ENCODE data around the gene LRRC2.
"Not testable (repeated sequence)": the region's sequence is repeated elsewhere in the genome, so short reads cannot be mapped to it uniquely, and the experiment has no call there.

The LRRC2 gene

DNA sequence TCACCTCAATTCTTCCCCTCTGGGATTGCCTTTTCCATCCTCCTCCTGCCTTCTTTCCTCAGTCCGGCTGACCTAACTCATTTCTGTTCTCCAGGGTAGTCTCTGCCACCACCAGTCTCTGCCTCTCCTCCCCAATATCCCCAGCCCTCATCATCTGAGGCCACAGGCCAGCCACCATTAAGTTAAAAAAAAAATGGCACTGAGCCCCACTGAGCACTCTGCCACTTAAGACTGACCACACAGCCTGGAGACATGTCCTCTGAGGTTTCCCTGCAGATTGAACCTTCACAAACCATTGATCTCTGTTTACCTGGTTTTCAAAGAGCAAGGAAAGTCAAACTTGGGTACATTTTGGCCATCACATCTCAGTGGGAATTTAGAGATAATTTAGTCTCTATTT is 13.6 kb downstream of the LRRC2 start:
- no peak for DNase-seq (ENCODE audit: low spot score)

DNA sequence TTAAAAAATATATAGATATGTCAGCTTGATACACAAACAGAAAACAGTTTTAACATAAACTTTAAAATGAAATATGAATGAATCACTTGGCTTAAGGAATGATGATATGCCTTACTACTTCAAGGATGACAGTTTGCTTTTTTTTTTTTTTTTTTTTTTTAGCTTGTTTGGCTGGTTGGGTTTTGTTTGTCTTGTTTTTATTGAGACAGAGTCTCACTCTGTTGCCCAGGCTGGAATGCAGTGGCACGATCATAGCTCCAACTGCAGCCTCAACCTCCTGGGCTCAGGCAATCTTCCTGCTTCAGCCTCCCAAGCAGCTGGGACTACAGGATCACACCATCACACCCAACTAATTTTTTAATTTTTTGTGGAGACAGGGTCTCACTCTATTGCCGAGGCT is 14.5 kb downstream of the LRRC2 start:
- DNase-seq (ENCODE audit: low spot score): no peak

DNA sequence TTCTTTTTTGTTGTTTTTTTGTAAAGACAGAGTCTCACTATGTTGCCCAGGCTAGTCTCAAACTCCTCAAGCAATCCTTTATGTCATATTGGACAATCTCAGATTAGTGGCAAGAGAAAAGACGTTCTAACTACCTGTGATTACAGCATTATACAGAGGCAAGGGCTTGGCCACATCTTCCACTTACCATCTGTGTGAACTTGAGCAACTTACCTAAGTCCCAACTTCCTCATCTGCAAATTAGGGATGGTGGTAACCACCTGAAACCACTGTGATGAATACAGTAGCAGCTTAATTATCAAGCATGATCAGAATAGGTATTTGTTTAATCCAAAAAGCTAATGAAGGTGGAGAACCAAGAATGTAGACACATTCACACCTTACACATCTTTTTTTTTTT is 16.1 kb downstream of the LRRC2 start:
- DNase-seq (ENCODE audit: low spot score): no peak

DNA sequence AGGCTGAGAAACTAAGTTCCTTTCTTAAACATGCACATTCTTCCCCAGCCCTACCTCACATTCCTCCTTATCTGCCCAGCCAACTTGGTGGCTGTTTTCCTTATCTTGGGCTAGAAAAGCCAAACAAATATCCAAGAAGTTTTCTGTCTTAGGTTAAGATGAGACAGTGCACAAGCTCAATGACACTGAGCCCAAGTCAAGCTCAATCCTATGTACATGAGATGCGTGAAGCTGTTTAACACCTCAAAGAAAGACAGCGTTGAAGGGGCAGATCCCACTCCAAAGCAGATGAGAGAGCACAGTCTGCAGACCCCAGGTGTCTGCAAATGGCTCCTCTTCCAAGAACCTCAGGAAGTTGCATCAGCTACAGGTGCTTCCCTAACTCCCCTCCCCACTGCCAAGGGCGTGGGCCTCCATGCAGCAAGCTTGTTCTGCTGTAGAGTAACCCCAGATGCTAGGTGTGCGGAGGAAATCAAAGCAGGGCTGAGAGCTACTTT is 16.6 kb downstream of the LRRC2 start:
- DNase-seq (ENCODE audit: low spot score): no peak

DNA sequence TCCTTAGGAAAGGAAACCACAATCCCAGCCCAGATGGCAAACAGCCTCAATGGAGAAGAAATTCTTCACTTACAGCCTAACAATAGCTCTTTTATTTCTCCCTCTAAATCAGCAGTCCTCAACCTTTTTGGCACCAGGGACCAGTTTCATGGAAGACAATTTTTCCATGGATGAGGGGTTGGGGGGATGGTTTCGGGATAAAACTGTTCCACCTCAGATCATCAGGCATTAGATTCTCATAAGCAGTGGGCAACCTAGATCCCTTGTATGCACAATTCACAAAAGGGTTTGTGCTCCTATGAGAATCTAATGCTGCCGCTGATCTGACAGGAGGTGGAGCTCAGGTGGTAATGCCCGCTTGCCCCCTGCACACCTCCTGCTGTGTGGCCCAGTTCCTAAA is 17.5 kb downstream of the LRRC2 start:
- DNase-seq (ENCODE audit: low spot score): not testable (repeated sequence)

DNA sequence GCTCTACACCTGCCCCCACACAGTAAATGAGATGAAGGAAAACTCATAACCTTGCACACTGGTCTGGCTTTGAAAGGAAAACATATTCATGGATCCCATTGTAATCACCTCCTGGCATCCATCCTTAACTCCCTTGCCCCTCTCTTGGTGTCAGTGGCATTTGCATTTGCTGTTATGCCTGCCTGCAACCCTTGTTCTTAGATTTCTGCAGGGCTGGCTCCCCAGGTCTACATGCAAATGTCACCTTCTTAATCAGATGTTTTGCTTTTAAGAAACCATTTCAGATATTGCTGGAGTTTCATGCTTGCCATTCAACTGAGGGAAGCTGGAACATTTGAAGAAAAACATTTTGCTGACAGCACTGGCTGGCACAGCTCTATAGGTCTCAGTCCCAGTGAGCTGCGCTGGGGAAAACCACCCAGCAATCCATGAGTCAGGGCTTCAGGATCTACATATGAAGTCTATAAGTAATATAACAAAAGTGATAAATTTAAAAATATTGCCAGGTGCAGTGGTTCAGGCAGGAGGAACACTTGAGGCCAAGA is 19.1 kb downstream of the LRRC2 start:
- no peak for DNase-seq (ENCODE audit: low spot score)

DNA sequence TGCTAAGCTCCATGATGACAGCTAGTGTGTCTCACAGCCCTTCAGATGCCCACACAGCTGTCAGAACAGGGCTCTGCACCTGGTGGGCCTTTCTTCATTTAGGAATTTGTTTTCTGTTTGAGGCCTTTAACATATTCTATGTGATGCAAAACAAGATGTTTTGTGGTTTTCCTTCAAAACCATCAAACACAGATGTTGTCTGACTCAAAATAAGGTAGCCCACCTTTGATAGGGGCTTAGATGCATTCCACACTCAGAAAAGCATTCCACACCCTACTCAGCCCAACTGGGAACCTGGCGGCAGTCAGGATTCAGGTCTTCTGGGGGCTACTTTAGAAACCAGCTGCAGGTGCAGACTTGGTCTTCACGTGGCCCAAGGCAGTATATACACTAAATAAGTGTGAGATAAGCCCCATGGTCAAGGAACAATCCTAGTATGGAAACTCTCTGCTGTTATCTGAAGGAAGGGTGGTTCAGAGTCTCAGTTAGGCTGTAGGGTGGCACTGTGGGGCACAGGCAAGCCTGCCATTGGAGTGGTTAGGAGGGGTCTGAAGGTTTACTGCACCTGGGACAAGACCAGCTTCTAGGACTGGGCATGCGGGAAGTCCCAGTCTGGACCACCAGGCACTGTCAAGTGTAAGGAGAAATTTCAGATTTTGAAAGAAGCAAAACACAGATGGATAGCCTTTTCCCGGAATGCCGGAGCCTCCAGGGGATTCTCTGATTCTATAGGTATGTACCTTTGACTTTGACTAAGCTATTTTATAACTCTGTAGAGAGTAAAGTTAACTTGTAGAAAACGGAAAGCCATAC is 20.1 kb downstream of the LRRC2 start:
- DNase-seq (ENCODE audit: low spot score): no peak

DNA sequence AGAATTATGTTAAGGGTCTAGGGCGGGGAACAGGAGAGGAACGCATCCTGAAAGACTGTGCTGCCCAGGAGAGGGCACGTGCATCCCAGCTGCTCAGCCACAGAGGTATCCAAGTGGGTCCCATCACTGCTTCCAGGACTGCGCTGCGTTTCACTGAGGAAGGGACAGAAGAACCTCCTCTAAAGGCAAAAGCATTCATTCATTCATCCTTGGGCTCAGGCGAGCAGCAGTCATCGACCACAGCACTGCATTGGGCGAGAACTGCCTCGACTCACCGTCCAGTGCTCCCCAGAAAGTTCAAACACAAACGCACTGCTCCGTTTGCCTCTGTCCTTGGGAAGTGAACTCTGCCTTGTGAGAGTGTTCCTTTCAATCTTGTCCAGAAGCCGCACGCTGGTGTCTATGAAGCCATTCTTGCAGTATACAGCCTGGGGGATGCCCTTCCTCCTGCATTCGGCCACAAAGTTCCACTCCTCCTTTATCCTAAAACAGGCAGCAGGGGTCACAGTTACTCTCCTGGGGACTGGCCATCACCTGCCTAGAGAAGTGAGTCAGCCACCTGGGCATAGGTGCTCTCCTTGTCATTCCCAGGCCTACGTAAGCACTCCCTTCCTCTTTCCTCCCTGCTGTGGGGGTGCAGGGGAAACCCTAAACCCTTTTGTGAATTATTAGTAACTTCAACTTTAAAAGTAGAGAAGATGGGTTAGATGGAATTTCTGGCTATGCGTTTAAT is 21.2 kb downstream of the LRRC2 start:
- DNase-seq (ENCODE audit: low spot score): no peak

DNA sequence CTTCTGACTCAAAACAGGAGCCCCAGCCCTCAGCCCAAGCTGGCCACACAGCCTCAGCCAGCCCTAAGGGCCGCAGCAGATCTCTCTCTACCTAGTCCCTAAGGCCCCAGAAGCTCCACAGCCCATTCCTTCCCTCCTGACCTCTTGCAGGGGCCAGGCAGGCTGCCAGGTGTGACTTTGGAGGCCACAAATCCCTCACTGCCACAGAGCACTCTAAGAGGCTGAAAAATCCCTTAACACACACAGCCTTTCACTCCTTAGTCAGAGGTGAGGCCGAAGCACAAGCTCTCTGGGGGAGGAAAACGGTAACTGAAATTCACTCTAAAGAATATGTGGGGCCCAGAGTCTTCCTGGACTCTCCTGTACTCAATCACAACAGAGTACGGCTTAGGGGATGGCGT is 23.3 kb downstream of the LRRC2 start:
- no peak for DNase-seq (ENCODE audit: low spot score)

DNA sequence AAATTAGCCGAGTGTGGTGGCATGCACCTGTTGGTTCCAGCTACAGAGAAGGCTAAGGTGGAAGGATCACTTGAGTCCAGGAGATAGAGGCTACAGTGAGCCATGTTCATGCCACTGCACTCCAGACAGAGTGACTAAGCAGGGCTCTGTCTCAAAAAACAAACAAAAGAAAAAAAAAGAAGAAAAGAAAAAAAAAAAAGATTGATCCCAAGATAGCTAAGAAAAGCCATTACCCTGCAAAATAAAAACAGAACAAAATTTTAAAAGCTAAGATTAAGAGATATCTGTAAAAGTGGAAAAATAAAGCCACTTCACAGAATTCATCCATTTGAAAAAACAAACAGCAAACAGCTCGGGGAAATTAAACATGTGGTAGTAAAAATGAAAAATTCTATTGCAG is 23.8 kb downstream of the LRRC2 start:
- peak; percentile 31 for DNase-seq (ENCODE audit: low spot score)

DNA sequence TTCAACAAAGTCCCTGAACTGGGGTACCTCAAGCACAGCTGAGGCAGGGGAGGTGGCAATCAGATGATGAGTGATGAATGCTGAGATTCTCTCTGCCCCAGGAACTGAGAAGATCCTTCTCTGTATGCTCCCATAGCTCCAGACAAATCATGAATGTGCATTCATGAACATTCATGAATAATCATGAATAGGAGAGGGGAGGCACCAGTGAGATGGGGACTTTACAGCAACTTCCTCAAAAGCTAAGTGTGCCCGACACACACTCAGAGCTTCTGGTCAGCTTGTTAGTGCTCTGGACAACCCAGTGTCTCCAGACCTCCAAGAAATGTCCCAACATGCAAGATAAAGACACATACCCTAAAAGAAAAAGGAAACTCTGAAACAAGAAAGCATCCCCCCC is 24.3 kb downstream of the LRRC2 start:
- DNase-seq (ENCODE audit: low spot score): no peak

DNA sequence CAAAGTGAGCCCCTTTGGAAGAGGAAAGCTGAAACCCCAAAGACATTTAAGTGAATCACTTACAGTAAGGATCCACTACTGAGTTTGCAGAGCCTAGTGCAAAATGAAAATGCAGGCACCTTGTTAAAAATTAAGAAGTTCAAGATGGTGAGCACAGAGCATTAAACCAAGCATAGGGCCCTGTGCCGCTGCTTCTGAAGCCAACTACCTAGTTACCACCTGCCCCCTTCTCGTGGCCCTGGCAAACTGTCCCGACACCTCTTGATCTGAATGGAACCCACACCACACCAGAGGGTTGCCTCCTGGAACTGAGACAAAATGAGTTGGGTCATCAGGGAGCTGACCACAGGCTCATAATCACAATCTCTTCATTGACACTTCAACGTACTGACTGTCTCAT is 25.6 kb downstream of the LRRC2 start:
- DNase-seq (ENCODE audit: low spot score): no peak

DNA sequence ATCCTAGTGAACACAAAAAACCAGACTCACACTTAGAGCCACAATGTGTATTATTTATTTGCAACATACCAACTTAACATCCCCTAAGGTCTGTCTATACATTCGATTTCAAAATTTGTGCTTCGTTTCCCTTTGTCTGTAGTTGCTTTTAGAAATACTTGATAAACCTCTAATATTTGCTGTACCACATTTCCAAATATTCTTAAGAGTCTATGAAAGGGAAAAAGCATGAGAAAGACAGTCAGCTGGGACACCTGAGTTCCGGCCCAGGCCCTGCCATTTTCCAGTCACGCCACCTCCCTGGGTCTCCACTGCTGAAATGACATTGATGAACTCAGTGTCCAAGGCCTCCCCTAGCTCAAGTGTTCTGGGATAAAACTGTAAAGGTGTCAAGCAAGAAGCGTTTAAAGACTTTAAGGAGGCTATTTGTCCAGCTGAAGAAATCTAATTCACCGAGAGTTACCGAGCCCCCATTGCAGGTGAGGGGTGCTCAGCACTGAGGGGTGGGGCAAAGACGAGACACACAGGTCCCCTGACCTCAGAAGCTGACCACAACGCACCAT is 26.6 kb downstream of the LRRC2 start:
- no peak for DNase-seq (ENCODE audit: low spot score)

DNA sequence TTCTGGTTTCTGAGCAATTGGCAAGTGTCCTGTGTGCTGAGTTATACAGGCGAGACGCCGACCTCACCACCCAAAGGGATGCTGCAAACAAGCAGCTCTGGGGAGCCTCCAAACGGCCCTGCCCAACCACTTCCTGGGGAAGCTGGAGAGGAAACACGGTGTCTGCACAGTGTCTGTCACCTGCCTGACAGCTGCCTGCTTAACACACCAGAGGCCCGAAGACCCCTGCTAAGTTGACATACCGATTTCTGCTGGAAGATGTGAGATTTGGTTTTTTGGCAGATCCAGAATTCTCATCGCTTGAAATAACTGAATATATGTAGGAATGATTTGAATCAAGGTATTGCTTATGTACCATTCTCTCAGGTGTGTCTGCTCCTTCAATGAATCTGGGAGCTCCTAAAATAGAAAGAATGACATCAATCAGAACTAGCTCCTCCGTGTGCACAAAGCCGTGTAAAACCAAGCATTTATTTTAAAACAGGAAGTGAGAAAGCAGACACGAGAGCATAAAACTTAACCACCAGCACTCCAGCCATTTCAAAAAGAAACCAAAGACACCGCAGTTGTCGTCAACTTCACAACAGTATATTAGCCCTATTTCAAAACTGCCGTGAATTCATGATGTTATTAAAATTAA is 27.2 kb downstream of the LRRC2 start:
- peak; percentile 58 for DNase-seq (ENCODE audit: low spot score)

DNA sequence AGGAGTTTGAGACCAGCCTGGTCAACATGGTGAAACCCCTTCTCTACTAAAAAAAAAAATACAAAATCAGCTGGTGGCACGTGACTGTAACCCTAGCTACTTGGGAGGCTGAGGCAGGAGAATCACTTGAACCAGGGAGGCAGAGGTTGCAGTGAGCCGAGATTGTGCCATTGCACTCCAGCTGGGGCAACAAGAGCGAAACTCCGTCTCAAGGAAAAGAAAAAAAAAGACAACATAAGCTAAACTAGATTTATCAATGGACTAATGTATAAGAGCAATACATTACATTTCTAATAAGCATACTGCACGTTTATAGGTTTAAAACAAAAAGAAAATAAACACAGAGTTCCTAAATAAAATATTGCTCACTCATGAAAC is 27.7 kb downstream of the LRRC2 start:
- not testable (repeated sequence) for DNase-seq (ENCODE audit: low spot score)

DNA sequence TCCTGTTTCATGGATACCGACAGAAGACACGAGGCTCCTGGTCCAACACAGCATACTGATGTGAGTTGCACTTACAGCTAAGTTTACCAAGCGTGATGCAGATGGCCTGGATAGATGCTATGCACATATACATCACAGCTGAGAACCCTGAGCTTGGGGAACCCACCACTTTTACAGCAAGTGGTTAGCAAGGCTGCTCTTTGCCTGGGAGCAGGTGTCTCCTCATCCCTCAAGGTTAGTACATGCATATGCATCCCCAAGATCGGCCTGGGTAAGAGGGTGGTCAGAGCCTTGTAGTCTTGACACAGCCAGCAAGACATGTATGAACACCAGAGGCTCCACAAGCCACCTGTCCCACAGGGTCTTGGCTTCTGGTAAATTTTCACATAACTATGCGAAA is 28.3 kb downstream of the LRRC2 start:
- no peak for DNase-seq (ENCODE audit: low spot score)

DNA sequence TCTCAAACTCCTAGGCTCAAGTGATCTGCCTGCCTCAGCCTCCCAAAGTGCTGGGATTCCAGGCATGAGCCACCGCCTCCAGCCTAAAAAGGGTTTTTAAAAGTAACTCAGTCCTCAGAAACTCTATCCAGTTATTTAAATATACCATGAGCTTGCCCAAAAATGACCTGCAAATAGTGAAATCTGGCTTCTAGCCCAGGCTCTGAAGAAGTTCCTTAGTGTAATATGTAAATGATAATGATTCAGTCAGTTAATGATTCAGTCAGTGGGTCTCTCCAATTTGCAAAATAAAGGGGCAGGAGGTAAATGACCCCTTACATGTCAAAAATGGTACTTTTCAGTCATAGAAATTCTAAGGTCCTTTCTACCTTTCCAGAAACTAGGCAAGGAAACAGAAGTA is 28.8 kb downstream of the LRRC2 start:
- no peak for DNase-seq (ENCODE audit: low spot score)

DNA sequence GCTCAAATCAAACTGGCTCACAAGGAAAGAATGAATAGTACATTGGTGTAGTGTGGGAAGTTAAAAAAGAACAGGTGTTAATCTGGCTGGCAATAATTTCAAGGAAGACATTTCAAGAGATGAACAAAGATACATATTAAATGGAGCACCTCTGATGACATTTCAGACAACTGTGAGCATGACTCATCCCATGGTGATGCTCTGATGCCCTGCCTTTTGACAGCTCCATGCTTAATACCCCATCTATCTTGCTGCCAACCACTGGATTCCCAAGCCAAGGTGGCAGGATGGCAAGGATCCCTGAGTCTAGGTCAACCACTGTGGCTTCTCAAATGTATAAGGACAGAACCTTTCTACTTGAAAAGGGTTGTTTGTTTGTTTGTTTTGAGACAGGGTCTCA is 29.3 kb downstream of the LRRC2 start:
- DNase-seq (ENCODE audit: low spot score): peak; percentile 37

DNA sequence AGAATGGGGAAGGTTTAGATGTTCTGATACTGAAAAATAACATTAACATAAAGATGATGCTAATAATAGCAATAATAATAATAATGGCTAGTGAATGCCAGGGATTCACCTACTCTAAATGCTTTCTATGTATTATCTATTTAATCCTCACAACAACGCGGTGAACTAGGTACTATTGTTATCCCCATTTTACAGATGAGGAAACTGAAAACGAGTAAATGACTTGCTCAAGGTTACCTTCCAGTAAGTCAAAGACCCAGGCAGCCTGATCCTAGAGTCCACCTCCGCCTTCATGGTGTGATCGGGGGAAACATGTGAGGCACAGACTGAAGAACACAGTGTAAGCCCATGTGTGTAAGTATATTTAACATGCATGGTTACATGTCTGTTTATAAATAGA is 30.4 kb downstream of the LRRC2 start:
- no peak for DNase-seq (ENCODE audit: low spot score)

DNA sequence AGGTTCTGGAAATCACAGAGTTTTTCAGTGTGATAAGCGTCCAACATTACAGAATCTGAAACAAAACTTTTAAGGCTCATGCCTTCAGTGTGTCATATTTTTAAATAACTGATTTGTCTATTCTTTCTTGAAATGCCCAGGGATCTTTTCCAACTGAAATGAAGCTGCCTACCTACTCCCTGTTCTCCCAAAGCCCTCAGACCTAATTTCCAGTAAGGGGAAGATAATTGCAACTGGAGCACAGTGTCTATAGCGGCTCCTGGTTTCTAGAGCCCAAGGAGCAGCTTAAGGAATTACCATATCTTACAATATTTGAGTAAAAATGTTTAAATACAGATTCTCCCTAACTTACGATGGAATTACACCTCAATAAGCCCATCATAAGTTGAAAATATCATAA is 33.0 kb downstream of the LRRC2 start:
- no peak for DNase-seq (ENCODE audit: low spot score)

DNA sequence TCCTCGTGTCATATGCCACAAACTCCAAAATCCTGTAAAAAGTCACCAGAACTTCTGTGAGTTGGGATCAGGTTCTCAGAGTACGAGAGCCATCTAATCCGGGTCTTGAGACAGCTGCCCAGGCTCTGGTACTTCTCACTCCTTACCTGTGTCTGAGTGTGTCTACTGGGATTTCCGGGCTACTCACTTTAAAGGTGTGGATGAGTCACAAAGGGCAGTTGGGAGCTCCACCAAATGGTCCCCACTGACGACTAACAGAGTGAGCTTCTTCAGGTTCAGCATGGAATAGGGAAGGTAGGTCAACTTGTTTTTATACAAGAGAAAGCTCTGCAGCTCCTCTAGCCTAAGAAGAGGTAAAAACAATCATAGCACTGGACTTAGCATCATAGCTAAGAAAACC is 38.9 kb downstream of the LRRC2 start:
- peak; percentile 28 for DNase-seq (ENCODE audit: low spot score)

DNA sequence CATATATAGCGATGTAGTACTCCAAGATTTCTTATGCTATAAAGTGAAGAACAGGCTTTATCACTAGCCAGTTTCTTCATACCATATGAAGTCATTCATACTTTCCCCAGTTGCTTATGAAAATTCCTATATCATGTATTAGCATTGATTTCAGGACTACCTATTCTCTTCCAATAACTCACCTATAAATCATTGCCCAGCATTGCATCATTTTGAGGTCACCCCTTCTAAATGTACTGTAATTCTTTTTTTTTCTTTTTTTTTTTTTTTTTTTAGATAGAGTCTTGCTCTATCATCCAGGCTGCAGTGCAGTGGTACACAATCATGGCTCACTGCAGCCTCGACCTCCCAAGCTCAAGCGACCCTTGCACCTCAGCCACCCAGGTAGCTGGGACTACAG is 41.3 kb downstream of the LRRC2 start:
- no peak for DNase-seq (ENCODE audit: low spot score)
